Testis (tissue), 5 donors: ENCODE results near the gene DDHD1. TPM values are rescaled to one million over a fixed set of nuclear protein-coding genes. Genes with fewer than 3 reads are reported as not detected.

Experiments used
- DNase-seq: peaks from one replicate; pipeline ENCODE4 v3.0.0-alpha.2; 2019
- H3K27ac ChIP-seq, 2 donors: fragments of 200-600 bp; sonication (generic); one replicate each; pipeline ENCODE4 v1.5.1; 2019
- H3K27me3 ChIP-seq: fragments of 200-600 bp; sonication (generic); one replicate; pipeline ENCODE4 v1.5.1; 2019
- H3K36me3 ChIP-seq: fragments of 200-600 bp; sonication (generic); one replicate; pipeline ENCODE4 v1.5.1; 2017; ENCODE audit warnings: low read depth; ENCODE audit errors: missing control alignments
- H3K4me1 ChIP-seq: fragments of 200-600 bp; sonication (generic); one replicate; pipeline ENCODE4 v1.5.1; 2019
- H3K4me3 ChIP-seq, 2 donors: fragments of 200-600 bp; sonication (generic); one replicate each; pipeline ENCODE4 v1.5.1; 2017 to 2019
- H3K9me3 ChIP-seq: fragments of 200-600 bp; sonication (generic); one replicate; pipeline ENCODE4 v1.5.1; 2017
- CTCF ChIP-seq, 3 experiments: fragments of 450-650 bp in 2 of 3; fragments of 200-600 bp in 1 of 3; sonication (generic) in 1 of 3; IDR thresholded peaks; one replicate each; pipeline ENCODE4 v1.5.1; 2016 to 2019; ENCODE audit warnings: antibody characterized with exemption in 3 of 3, mild to moderate bottlenecking in 2 of 3, moderate library complexity in 1 of 3
- POLR2A ChIP-seq: fragments of 450-650 bp; IDR thresholded peaks from one replicate; pipeline ENCODE4 v1.6.1; 2017; ENCODE audit warnings: antibody characterized with exemption, mild to moderate bottlenecking, moderate library complexity
- whole genome bisulfite sequencing, 2 donors: methylation state at CpG; one replicate each; pipeline ENCODE4 v1.1.5; 2018; 5-methylcytosine and 5-hydroxymethylcytosine counted together
- intact Hi-C: fragments of 100-400 bp; cut with DNase I; formaldehyde crosslinking; loops from one replicate; pipeline ENCODE4 v1.15.1; 2023; ENCODE audit warnings: low total_unique reads
- long read RNA-seq, 2 donors: transcript quantifications; one replicate each; lab custom pipeline, GENCODE V29; 2026
- polyA plus RNA-seq: library from polyadenylated mRNA; stranded (reverse); fragments of 350-450 nt; fragmentation: Illumina TruSeq; extraction: RNeasy Lipid Tissue Mini Kit (QIAGEN cat#74804); gene quantifications from one replicate; pipeline ENCODE4 v1.2.3, GENCODE V29; 2014; ENCODE audit warnings: low read depth, low replicate concordance; ENCODE audit not compliant: insufficient read depth
- total RNA-seq, 2 donors: library from RNA; depleted of rRNA; stranded (reverse); fragments of >200 nt; gene quantifications; one replicate each; pipeline ENCODE4 v1.2.3, GENCODE V29; 2016

DDHD1 gene
- total RNA-seq, result 10 to 100 TPM; 72.7 to 76.2 TPM
- 41.6 TPM for polyA plus RNA-seq
- long read RNA-seq, donor 1, full-length matches to known transcripts, result 6 of 35 reads
- long read RNA-seq, donor 1, partial matches to known transcripts, result 29 of 35 reads
- long read RNA-seq, donor 1, other reads (novel, unspliced or antisense), result 0 of 35 reads
- long read RNA-seq, donor 2, full-length matches to known transcripts, result 4 of 4 reads
- long read RNA-seq, donor 2, partial matches to known transcripts, result 0 of 4 reads
- long read RNA-seq, donor 2, other reads (novel, unspliced or antisense), result 0 of 4 reads

DNA sequence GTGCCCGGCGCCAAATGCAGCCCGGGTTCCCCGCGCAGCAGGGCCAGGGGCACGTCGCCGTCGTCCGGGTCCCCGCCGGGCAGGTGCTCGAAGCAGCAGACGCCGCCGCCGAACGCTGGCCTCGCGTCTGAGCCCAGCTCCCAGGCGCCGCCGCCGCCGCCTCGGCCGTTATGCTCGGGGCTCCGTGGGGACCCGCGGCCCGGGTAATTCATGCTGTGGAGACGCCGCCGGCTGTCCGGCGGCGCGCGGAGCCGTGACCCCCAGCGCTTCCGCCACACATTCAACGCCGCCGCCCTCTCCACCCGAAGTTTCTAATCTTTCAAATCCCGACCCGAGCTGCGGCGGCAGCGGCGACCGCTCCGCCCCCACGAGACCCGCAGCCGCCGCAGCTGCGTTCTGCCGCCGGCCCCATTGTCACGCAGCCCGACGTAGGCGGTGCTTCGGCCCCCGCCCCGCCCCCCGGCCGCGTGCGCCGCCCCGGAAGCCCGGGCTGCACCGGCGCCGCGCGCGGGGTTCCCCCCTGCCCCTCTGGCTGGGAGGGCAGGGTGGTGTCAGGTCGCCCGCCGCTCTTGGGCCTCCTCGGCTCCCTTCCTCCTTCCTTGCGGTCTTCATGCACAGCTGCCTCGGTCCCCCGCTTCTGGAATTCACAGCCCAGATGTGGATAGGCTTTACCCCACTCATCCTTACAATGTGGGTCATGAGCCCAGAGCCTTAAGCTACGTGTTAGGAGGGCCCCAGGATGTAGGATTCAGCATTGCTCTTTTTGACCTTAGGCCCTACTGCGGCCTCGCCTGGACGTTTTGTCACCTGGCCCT, at the start of gene DDHD1:
Gene DDHD1, minus strand, starts transcription at position 437 of the 815 bp plus-strand sequence. Its CDS starts 225 bp downstream, at position 212.
- peak; percentile 81 for DNase-seq
- peak within 1 kb of the TSS; percentile 72 to 79 for H3K4me3 ChIP-seq
- H3K27me3 ChIP-seq, result no peaks in the 10 kb centered on the region
- peak within 1 kb of the TSS; percentile 67 to 88 for H3K27ac ChIP-seq
- H3K36me3 ChIP-seq, result no peaks in the 10 kb centered on the region
- intact Hi-C loops, result no loop called here
- H3K9me3 ChIP-seq, result no peaks in the 10 kb centered on the region
- TF ChIP-seq POLR2A, result no peak
- no peak for TF ChIP-seq CTCF (IDR thresholded peaks at IDR 0.05)
- peaks cover 10% of the 10 kb centered on the region for H3K4me1 ChIP-seq
- 1 to 5% methylated on average over 9 to 61 of the region's 93 CpGs for WGBS, 2 donors

DNA sequence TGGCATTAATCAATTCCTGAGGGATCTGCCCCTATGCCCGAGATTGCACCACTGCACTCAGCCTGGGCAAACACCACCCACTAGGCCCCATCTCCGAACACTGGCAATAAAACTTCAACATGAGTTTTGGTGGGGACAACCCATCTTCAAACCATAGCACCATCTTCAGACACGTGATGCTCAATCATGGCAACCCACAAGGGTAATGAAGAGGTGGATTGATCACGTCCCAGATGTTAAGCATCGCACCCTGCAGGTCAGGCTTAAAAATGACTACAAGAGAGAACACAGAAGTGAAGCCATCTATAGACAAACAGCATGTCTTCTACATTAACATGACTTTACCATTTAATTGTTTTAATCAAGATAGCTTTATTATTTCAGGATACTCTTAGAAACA, 42.8 kb upstream of the DDHD1 start:
- no peaks in the 10 kb centered on the region for H3K27me3 ChIP-seq
- no peaks in the 10 kb centered on the region for H3K9me3 ChIP-seq
- intact Hi-C loops, result no loop called here
- DNase-seq, result no peak
- no peak overlapping the region for H3K4me3 ChIP-seq
- 79 to 81% methylated on average over 5 of the region's 5 CpGs for WGBS, 2 donors
- TF ChIP-seq CTCF (IDR thresholded peaks at IDR 0.05), result no peak
- TF ChIP-seq POLR2A, result no peak
- peaks cover 6% of the 10 kb centered on the region for H3K4me1 ChIP-seq
- H3K27ac ChIP-seq, result no peak overlapping the region
- no peaks in the 10 kb centered on the region for H3K36me3 ChIP-seq

DNA sequence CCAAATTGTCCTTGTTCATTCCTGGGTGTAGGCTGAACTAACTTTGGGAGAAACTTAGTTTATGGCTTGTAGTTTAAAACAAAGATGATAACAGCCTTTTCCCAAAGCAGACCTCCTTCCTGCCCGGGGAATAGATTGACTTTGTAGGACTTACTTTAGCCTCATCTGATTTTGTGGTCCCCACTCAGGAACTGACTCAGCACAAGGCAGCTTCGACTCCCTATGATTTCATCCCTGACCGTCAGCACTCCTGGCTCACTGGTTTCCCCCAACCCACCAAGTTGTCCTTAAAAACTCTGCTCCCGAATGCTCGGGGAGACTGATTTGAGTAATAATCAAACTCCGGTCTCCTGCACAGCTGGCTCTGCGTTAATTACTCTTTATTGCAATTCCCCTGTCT, 40.1 kb upstream of the DDHD1 start:
- WGBS, 2 donors, result 62 to 77% methylated on average over 7 of the region's 7 CpGs
- H3K36me3 ChIP-seq, result no peaks in the 10 kb centered on the region
- intact Hi-C loops, result no loop called here
- DNase-seq, result no peak
- no peaks in the 10 kb centered on the region for H3K9me3 ChIP-seq
- H3K4me3 ChIP-seq, result no peak overlapping the region
- TF ChIP-seq POLR2A, result no peak
- TF ChIP-seq CTCF (IDR thresholded peaks at IDR 0.05), result no peak
- H3K27me3 ChIP-seq, result no peaks in the 10 kb centered on the region
- H3K4me1 ChIP-seq, result peaks cover 6% of the 10 kb centered on the region
- H3K27ac ChIP-seq, result no peak overlapping the region

DNA sequence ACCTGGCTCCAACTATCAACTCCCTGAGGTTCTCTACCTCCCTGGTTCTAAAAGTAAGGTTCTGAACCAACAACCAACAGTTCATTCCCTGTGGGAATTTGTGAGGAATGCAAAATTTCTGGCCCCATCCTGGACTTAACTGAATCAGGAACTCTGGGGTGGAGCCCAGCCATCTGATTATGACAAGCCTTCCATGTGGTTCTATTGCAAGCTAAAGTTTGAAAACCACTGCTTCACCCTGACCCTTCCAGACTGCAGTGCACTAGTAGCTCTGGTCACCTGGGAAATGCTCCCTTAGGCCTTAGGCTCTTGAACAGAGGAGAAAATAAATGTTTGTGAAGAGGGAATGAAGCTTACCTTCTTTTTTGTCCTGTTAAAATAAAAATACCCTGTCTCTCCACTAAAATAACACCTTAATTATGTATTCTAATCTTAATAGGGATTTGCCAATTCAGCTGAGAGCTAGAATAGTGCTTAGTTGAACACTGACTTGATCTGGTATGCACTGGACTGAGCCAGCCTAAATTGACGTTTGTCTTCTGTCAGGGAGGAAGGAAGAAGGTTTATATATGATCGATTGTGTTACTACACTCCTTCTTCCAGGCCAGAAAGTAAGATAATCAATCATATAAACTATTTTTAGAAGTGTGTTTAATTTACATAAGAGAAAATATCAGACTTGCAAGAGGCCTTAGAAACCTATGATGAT, 39.1 kb upstream of the DDHD1 start:
- Histone ChIP-seq H3K9me3 (no peaks in the 10 kb centered on the region), H3K27ac (no peak overlapping the region), H3K4me3 (no peak overlapping the region), H3K4me1 (peaks cover 6% of the 10 kb centered on the region), H3K27me3 (no peaks in the 10 kb centered on the region), H3K36me3 (no peaks in the 10 kb centered on the region)
- intact Hi-C loops, result no loop called here
- WGBS, 2 donors, result 28 to 29% methylated on average over 2 of the region's 2 CpGs
- TF ChIP-seq POLR2A (no peak), CTCF (IDR thresholded peaks at IDR 0.05) (no peak)
- no peak for DNase-seq
